Uterus (tissue), 2 donors: ENCODE data around the gene MAGI2.

Experiments used
- POLR2A ChIP-seq, 2 donors: fragments of 450-650 bp; IDR thresholded peaks; one replicate each; pipeline ENCODE4 v1.6.1; 2016; ENCODE audit warnings: antibody characterized with exemption in 2 of 2, mild to moderate bottlenecking in 1 of 2, moderate library complexity in 1 of 2
- TF ChIP-seq, protein P1 (sequence below), 4 experiments: fragments of 200-600 bp in 2 of 4; fragments of 450-650 bp in 2 of 4; sonication (generic) in 2 of 4; IDR thresholded peaks; one replicate each; pipeline ENCODE4 v1.5.1; 2016 to 2019; ENCODE audit warnings: antibody characterized with exemption in 4 of 4, mild to moderate bottlenecking in 2 of 4, moderate library complexity in 1 of 4

DNA sequence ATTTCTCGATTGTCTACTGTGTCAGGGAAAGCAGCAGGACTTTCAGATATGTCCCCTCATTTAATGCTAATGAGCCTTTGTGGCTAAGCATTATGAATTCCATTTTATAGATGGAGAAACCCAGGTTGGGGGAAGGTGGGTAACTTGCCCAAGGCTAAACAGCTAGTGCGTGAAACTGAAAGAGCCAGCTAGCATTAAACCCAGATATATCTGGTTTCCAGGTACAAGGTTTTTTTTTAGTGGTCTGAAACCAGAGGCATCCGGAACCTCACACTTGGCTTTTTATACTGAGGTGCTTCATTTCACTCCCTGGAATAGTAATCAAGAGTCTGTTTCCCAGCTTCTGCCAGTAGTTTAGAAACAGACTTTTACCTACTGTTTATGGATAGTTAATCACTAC is 960.1 kb downstream of the MAGI2 start:
- TF ChIP-seq, protein P1, sequence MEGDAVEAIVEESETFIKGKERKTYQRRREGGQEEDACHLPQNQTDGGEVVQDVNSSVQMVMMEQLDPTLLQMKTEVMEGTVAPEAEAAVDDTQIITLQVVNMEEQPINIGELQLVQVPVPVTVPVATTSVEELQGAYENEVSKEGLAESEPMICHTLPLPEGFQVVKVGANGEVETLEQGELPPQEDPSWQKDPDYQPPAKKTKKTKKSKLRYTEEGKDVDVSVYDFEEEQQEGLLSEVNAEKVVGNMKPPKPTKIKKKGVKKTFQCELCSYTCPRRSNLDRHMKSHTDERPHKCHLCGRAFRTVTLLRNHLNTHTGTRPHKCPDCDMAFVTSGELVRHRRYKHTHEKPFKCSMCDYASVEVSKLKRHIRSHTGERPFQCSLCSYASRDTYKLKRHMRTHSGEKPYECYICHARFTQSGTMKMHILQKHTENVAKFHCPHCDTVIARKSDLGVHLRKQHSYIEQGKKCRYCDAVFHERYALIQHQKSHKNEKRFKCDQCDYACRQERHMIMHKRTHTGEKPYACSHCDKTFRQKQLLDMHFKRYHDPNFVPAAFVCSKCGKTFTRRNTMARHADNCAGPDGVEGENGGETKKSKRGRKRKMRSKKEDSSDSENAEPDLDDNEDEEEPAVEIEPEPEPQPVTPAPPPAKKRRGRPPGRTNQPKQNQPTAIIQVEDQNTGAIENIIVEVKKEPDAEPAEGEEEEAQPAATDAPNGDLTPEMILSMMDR (IDR thresholded peaks at IDR 0.05) = no peak
- no peak for TF ChIP-seq POLR2A (IDR thresholded peaks at IDR 0.05)
